Posterior vena cava (tissue), 2 donors: Measurements from ENCODE around the gene FERMT3. TPM values are rescaled to one million over a fixed set of nuclear protein-coding genes. Genes with fewer than 3 reads are reported as not detected.
"Not testable (repeated sequence)": the region's sequence is repeated elsewhere in the genome, so short reads cannot be mapped to it uniquely, and the experiment has no call there.

Experiments
- DNase-seq: peaks from one replicate; pipeline ENCODE4 v3.0.0-alpha.2; 2020; ENCODE audit warnings: low spot score
- intact Hi-C, 2 donors: fragments of 100-400 bp; cut with DNase I; formaldehyde crosslinking; loops; one replicate each; pipeline versions ENCODE4 v1.14.1 to v1.14.2; 2022 to 2023
- total RNA-seq, 2 donors: library from RNA; stranded (reverse); fragmentation: NEBNext Ultra II Directional; extraction: Animal tissue kit (Norgen Biotek cat#: 25700); gene quantifications; one replicate each; pipeline ENCODE4 v1.2.1, GENCODE V29; 2021
- donor health status: DM: yes; HTN: yes; CAD: no.
- donor health status: DM: yes; HTN: yes; CAD: no.

The FERMT3 gene
- total RNA-seq, 2 donors from 2014 or later = 30.3 to 44.0 TPM

DNA sequence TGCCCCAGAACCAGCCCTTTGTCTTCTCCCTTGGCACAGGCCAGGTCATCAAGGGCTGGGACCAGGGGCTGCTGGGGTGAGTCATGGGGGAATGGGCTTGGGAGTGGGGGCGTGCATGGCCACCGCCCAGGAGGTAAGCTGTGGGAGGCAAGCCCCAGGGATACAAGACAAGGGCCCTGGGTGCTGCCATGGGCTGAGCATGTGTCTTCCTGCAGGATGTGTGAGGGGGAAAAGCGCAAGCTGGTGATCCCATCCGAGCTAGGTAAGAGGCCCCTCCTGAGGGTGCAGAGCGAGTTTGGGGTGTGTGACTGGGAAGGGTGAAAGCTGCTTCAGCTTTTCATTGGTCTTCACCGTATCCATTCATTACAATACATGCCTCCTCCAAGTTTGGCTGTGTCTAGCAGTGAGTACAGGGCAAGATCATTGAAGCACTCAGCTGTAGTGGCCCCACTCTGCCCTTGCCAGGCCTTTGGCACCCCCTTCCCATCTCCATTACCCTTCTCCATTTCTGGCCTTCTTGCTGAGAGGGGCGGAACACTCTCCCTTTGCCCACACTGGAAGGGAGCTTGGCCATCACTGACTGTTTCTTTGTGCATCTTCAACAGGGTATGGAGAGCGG, 36.8 kb downstream of the FERMT3 start:
- no peak for DNase-seq
- intact Hi-C loops = loop anchor here in 1 of 2 donors (10.0 kb wide), 1 partner anchor 61 kb away; the partner anchor contains the start of genes CATSPERZ and ESRRA

DNA sequence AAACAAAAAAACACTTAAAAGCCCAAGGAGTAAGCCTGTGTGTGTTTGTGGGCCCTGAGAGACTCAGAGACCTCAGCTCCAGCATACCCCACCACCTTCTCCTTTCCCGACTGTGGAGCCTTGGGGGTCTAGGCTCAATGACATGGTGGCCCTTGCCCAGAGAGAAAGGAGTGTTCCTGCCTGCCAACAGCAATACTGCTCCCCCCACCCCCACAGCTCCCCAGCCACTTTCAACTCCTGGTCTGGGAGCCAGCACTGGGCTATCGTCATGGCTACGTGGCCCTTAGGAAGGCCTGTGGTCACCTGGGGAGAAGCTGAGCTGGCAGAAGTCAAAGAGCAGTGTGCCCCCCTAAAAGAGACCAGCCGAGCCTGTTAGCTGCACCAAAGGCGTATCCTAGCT, 37.6 kb downstream of the FERMT3 start:
- intact Hi-C loops = loop anchor here in 1 of 2 donors (10.0 kb wide), 1 partner anchor 61 kb away; the partner anchor contains the start of genes CATSPERZ and ESRRA
- no peak for DNase-seq

DNA sequence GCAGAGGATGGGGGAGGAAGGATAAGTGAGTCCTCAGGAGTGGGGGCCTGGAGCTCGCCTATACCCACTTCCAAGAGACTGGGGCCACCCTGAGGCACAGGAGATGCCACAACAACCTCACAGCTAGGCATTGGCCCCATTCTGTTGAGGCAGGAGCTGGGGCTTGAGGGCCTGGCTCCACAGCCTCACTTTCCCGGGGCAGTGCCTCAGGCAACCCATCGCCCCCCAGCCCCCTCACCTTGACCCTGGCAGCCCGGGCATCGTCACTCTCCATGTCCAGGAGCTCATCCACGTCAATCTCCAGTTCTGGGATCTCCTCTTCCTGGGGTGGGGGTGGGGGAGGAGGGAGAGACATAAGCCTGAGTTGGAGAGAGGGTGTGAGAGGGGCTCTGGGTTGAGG, 38.4 kb downstream of the FERMT3 start:
- intact Hi-C loops = loop anchor here in 1 of 2 donors (10.0 kb wide), 1 partner anchor 60 kb away; the partner anchor contains the start of genes CATSPERZ and ESRRA
- DNase-seq = no peak

DNA sequence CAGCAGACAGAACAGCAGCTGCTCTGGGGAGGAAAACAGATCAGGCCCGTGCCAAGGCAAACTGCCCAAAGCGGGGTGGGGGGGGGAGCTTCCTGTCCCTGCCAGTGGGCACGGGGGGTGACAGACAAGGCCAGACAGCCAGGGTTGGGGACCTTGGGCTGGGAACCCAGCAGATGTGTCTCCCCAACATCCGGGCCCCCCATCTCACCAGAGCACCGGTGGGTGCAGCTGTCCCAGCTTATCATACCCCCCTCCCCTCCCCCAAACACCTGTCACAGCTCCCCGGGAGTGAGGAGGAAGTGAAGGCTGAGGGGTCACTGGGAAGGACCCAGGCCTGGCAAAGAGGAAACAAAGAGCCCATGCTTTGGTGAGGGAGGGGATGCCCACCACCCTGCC, 38.9 kb downstream of the FERMT3 start:
- DNase-seq = no peak
- intact Hi-C loops = loop anchor here in 1 of 2 donors (10.0 kb wide), 1 partner anchor 59 kb away; the partner anchor contains the start of genes CATSPERZ and ESRRA

DNA sequence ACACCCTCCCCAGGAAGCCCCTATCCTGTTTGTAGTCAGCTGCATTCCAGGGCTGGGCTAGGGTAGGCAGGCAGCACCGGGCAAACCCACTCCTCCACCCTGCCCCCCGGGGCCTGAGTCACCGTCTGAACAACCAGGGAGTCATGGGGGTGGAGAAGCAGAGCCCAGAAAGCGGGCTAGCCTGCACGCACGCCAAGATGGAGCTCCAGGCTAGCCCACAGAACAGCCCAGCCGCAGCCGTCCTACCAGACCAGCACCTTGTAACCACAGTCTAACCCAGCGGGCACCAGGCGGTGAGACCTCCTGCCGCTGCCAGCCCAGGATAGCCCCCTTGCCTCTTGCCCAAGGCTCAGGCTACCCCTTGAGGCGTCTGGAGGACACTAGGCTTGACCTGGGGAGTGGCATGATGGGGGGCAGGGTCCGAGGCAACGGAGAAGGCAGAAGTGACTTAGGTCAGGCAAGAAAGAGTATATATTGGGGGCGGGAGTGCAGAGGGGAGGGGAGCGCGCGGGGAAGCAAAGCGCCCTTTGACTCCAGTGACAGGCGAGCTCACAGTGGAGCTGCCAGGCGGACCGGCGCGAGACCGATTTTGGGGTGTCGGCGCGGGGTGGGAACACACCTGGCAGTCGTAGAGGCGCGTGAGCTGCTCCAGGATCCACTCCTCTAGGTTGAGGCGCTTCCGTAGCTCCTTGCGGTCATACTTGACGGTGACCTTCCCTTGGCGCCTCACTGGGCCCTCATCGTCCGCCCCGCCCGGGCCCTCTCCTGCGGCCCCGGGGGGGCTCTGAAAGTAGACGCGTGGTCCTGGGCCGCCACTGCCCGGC, 39.5 kb downstream of the FERMT3 start:
- peak; percentile 95 for DNase-seq
- intact Hi-C loops = loop anchor here in 1 of 2 donors (10.0 kb wide), 1 partner anchor 59 kb away; the partner anchor contains the start of genes CATSPERZ and ESRRA

DNA sequence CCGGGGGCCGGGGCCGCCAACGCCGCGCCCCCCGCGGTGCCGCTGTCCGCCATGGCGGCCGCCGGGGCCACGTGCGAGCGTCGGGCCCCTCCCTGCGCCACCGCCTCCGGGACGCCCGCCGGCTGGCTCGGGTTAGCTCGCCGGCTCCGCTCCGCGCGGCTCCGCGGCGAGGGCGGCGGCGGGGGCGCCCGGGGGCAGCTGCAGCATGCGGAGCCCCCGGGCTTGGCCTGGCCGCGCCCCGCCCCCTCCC, 40.0 kb downstream of the FERMT3 start:
- DNase-seq = not testable (repeated sequence)
- intact Hi-C loops = loop anchor here in 1 of 2 donors (10.0 kb wide), 1 partner anchor 58 kb away; the partner anchor contains the start of genes CATSPERZ and ESRRA

DNA sequence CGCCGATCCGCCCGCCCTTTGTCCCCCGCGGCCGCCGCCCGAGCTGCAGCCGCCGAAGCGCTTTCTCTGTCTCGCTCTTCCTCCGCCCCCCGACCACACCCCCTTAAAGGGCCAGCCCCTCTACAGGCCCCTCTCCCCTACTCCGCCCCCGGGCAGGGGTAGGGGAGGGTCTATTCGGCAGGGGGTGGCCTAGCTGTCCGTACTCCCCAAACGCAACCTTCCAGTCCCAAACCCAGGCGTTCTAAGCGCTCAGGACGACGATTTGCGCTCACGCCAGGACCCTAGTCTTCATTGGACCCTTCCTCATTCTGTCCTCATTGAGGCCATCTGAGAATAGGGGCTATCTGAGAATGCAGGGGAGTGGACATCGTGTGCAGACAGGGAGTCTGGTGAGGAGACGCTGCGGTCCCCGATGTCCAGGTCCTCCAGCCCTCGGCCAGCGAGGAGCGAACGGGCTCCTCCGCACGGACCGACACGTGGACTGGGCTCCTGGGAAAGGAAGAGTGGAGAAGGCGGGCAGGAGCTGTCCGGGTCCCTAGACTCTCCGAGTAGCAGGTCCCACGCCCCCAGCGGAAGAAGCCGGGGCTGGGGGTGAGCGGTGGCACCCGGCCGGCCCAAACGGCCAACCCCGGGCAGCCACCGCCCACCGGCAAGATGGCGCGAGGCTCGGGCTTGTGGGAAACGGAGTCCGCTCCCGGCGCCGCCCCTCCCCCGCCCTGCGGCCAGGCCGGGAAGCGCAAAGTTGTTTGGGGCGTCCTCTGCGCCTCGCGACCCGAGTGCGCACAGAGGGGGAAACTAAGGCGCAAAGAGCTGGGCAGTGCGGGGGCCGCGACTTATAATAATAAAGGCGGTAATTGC, 40.6 kb downstream of the FERMT3 start, which contains the start of gene PPP1R14B:
Gene PPP1R14B (minus strand): TSS at position 73 of the 858 bp plus-strand sequence. CDS start 270 bp downstream, outside the sequence.
- DNase-seq = peak; percentile 96
- intact Hi-C loops = loop anchor here in 1 of 2 donors (10.0 kb wide), 1 partner anchor 58 kb away; the partner anchor contains the start of genes CATSPERZ and ESRRA

DNA sequence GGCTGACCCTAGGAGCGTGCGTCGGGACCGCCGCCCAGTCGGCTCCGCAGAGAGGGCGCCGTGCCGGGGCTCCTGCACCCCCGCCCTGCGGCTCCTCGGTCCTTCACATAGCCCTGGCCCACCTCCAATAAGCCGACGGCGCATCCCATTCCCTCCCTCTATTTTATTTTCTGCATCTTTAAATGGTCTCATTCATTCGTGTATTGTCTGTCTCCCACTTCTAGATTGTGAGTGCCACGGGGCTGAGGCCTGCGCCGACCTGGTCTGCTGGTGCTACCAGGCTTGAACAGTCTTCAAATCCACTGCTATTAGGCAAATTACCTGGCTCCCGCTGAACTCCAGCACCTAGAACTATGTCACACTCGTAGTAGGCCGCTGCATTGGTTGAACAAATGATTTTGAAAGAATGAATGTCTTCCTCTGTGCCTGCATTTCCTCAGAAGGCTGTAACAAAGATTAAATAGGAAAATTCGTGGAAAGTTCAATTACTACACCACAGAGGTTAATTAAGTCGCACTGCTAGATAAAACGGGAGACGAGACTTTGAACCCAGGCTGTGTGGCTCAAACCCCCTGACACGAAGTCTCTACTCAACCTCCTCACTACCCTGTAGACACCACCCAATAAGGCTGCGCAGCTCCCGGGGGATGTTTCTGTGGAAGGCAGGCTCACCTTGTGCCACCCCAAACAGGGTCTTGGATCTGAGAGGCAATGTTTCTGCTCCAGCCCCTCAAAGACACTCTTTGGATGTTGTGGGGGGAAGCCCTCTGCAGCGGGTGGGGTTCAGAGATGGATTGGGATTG, 41.4 kb downstream of the FERMT3 start:
- intact Hi-C loops = loop anchor here in 1 of 2 donors (10.0 kb wide), 1 partner anchor 57 kb away; the partner anchor contains the start of genes CATSPERZ and ESRRA
- DNase-seq = no peak

DNA sequence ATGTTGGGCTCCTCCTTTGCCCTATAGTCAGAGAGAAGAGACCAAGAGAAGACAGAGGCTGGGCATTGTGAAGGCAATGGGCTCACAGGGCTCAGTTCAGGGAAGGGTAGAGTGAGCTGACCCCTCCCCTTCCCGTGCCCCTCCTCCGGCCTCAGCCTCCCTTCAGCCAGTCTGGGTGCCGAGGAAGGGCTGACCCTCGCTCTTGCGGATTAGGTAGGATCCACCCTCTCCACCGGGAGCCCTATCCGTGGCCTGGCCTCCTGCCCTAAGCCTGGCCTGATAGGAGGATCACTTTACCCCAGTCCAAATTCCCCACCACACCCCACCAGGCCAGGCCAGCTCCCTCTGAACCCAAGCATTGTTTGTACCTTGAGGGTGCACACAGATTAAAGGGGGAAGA, 42.1 kb downstream of the FERMT3 start:
- no peak for DNase-seq
- intact Hi-C loops = loop anchor here in 1 of 2 donors (10.0 kb wide), 1 partner anchor 56 kb away; the partner anchor contains the start of genes CATSPERZ and ESRRA

DNA sequence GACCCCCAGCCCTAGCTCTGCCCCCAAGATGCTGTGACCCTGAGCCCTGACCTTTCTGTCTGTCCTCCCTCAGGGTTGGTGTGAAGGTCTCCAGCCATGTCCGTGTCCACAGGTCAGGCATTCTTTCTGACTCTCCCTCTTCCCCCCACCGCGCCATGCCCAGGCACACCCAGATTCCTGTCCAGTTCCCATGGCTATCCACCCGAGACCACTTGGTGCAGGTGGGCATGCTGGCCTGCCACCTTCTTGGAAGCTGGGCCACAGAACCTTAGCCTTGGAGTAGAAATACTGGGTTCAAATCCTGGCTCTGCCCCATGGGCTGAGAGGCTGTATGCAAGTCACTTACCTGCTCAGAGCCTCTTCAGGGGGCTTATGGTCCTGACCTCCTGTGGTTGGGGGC, 42.5 kb downstream of the FERMT3 start:
- DNase-seq = no peak
- intact Hi-C loops = loop anchor here in 1 of 2 donors (10.0 kb wide), 1 partner anchor 56 kb away; the partner anchor contains the start of genes CATSPERZ and ESRRA

DNA sequence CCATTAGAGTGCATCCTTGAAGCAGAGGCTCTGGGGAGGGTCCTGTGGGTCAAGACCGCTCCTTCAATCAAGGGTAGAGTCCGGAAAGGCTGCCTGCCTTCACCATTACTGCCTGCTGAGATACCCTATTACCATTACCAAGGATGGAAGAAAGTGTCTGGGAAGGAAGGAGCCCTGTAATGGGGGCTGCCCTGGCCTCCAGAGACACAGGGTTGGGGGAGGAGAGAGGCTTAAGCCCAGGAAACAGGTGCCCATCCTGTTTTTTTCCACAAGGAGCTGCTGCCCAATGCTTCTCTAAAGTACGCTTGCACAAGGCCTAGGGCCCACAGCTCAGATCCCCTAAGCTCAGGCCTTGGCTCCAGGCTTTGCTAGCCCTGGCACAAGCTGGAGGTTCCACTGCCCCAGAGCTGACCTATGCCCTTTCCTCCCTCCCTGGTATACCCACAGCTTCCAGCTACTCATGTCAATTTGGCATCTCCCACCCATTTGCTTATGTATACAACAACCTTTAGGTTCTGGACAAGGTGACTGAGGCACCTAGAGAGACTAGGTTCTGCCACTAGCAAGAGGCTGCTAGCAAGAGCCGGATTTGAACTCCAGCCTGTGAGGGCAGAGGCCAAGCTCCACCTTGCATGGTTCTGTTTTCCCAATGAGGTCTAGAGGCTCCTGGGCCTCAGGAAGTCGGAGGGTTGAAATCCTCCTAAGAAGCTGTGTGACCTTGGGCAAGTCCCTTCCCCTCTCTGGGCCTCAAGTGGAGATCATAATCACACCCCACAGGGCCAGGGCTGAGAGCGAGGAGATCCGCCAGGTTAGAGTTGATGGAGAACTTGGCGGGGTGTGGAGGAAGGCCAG, 43.3 kb downstream of the FERMT3 start:
- intact Hi-C loops = loop anchor here in 1 of 2 donors (10.0 kb wide), 1 partner anchor 55 kb away; the partner anchor contains the start of genes CATSPERZ and ESRRA
- no peak for DNase-seq

DNA sequence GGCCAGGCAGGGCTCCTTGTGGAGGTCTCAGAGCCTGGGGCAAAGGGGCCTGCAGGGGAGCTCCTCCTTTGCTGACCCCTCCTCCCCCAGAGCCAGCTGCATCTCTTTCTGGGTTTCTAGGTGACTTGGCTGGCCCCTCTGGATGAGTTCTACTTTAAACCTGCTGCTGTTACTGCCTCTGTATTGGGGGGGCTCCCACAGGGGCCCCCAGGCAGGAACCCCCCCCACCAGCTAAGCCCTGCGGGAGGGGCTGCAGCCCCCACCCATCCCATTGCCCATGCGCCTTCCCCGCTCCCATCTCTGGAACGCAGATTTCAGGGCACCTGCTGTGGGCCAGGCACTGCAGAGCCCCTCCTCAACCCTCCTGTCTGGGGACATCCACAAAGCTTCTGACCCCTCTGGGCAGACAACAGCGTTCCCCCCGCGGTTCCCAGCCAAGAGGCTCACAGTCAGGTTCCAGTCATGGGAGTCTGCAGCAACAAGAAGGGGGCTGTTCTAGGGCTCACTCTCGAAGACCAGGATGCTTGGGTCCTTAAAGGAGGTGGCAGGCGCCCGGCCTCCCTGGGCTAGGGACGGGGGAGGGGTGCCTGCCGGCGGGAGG, 44.0 kb downstream of the FERMT3 start:
- intact Hi-C loops = no loop called here
- no peak for DNase-seq

DNA sequence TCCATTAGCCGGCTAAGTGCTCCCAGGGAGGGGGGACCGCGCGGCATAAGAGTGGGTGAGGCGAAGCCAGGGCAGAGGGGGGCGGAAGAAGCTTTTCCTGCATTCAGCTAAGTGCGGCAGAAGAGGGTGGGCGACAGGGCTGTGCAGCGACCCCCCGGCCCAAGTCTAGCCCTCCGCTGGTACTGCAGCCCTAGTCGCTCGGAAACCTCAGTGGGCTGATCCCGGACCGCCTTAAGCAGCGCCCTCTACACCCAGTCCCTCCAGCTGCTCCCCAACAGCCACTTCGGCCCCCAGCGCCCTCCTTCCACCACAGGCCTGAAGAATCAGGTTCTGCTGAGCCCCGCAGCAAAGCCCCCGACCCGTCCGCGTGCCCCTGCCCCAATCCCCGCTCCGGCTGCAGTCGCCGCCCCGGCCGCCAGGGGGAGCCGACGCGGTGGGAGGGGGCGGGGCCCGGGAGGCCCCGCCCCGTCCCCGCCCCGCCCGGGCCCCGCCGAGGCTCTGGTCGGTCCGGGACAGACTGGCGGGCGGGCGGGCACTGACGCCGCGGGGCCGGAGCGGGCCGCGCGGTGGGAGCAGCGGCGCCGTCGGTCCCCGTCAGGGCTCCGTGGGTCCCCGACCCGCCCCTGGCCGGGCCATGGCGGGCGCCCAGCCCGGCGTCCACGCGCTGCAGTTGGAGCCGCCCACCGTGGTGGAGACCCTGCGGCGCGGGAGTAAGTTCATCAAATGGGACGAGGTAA, 44.7 kb downstream of the FERMT3 start, which contains the start of gene PLCB3:
Gene PLCB3 (plus strand): TSS at position 515 of the 737 bp plus-strand sequence. CDS start 120 bp downstream, at position 635.
- DNase-seq = no peak

DNA sequence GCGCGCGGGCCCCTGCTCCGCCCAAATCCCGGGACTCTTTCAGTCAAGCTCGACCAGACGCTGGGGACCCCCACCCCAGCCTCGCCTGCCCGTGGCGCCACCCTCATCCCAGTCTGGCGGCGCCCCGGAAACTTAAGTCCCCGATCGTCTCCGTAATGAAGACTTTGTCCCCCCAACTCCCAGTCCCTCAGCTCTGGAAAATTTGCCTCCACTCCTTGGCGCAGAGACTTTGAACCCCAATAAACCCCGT, 45.2 kb downstream of the FERMT3 start:
- intact Hi-C loops = no loop called here
- DNase-seq = no peak

More for the DNA sequence above, 44.7 kb downstream of the FERMT3 start, which contains the start of gene PLCB3:
- intact Hi-C loops = no loop called here

DNA sequence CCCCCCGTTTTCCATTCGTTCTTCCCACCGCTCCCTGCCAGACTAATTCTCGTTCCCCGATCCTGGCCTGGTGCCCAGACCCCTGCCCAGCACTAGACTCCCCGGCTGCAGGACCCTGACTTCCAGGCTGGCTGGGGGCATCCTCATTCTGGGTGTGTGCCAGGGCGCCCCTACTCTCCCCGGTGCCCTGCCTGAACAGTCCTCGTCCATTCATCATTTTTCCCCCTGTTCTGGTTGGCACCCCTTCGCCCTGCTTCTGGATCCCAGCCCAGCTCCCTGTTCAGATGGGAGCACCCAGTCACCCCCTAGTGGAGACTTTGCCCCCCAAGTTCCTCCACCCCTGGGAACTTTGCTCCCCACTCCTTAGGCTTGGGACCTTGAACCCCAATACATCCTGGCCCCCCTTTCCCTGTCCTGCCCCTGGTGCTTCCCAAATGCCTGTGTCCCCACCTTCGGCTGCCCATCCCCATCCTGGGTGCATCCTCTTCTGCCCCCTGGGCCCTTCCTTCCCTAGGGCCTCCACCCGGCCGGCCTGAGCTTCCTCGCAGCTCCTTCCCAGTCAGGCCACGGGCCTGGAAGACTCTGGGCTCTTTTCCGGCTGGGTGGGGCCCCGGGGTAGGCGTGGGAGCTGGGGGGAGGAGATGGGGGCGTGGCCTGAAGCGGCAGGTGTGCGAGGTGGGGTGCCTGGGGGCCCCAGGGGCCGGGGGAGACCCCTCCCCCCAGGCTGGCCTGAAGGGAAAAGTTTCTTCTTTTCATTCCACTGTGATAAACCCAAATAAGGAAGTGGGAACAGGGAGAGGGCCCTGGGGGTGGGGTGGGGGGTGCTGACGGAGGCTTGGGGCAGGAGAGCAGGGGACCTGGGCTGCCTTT, 45.7 kb downstream of the FERMT3 start:
- intact Hi-C loops = no loop called here
- DNase-seq = no peak
